ENCODE measurements around the gene CDHR1.
"Not testable (repeated sequence)": the region's sequence is repeated elsewhere in the genome, so short reads cannot be mapped to it uniquely, and the experiment has no call there.

Gene CDHR1

DNA sequence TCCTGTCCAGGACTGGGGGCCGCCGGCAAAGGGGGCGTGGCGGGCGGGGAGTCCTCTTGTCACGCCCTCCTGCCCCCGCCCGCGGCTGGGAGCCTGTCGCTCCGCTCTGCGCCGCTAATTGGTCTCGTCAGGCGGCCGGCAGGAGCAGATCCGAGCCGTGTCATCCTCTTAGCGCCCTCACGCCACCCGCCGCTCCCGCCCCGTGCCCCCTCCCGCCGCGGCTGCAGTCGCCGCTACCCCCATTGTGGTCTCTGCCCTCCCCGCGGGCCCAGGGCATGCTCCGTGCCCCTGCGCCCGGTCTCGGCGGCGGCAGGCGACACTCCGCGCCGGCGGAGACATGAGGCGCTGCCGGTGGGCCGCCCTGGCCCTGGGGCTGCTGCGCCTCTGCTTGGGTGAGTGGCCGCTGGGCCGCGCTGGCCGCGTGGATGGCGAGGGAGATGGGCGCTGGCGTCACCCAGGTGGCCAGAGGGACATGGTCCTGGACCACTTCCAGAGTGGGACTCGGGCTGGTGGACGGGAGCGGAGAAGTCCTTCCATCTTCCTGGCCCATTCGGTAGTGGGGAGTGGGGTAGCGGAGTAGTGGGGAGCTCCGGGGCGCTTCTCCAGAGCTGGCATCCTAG is at the start of gene CDHR1:
Gene CDHR1 (plus strand): TSS at position 114 of the 620 bp plus-strand sequence. CDS start 224 bp downstream, at position 338.
- DNase-seq (ENCODE audit: low read depth in 3 of 3) = peak in 1 of 3 experiments; percentile 34

DNA sequence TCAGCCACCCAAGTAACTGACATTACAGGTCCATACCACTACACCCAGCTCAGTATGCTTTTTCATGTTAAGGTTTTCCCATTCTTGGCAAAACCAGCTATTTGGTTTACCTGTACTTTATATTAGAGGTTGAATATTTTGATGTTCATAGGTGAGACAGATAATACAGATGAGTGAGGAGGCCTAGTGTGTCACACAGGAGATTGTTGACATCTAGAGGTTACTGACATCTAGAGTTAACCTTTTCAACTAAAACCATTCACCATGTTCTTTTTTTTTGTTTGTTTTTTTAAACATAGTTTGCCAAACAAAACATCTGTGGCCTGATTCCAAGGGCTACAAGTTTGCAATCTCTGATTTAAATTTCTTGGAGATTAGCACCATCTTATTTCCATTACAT is 47.0 kb upstream of the CDHR1 start:
- DNase-seq (ENCODE audit: low read depth in 3 of 3) = no peak

DNA sequence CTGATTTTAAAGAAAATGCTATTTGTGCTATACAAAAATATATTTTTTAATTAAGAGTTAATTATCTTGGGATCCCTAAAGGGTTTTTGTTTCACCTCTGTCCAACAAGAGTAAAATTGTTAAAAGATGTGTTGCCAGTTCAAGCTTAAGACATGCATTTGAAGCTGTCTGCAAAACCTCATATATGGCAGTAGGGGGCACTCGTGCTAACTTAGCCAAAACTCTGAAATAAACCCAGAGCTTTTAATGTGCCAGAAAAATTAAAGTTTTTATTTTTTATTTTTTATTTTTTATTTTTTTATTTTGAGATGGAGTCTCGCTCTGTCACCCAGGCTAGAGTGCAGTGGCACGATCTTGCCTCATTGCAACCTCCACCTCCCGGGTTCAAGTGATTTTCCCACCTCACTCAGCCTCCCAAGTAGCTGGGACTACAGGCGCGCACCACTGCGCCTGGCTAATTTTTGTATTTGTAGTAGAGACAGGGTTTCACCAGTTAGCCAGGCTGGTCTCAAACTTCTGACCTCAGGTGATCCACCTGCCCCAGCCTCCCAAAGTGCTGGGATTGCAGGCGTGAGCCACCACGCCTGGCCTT is 46.2 kb upstream of the CDHR1 start:
- not testable (repeated sequence) for DNase-seq (ENCODE audit: low read depth in 3 of 3)

DNA sequence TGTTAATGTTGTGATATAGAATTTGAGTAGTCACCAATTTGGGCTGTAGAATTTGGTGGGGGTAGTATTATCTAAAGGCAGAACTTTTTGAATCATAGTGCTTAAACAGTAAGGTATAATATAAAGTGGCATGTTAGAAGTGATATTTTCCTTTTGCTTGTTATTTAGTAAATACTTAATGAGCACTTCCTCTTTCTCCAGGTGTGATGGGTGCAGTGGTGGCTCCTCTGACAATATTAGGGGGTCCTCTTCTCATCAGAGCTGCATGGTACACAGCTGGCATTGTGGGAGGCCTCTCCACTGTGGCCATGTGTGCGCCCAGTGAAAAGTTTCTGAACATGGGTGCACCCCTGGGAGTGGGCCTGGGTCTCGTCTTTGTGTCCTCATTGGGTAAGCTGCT is 44.5 kb upstream of the CDHR1 start:
- no peak for DNase-seq (ENCODE audit: low read depth in 3 of 3)

DNA sequence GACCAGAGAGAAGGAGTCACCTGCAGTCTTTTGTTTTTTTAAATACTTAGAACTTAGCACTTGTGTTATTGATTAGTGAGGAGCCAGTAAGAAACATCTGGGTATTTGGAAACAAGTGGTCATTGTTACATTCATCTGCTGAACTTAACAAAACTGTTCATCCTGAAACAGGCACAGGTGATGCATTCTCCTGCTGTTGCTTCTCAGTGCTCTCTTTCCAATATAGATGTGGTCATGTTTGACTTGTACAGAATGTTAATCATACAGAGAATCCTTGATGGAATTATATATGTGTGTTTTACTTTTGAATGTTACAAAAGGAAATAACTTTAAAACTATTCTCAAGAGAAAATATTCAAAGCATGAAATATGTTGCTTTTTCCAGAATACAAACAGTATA is 41.6 kb upstream of the CDHR1 start:
- no peak for DNase-seq (ENCODE audit: low read depth in 3 of 3)

DNA sequence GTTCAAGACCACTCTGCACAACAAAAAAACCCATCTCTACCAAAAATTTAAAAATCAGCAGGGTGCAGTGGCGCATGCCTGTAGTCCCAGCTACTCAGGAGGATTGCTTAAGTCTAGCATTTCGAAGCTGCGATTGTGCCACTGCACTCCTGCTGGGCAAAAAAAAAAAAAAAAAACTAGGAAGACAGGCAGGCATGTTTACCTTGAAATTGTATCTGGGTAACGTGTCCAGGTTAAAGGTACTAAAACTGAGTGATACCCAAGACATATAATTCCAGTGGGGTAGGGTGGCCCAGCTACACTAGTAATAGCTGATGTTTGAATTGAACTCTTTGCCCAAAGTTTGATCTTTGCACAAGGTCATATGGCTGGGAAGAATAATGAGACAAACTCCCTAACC is 38.8 kb upstream of the CDHR1 start:
- DNase-seq (ENCODE audit: low read depth in 3 of 3) = no peak

DNA sequence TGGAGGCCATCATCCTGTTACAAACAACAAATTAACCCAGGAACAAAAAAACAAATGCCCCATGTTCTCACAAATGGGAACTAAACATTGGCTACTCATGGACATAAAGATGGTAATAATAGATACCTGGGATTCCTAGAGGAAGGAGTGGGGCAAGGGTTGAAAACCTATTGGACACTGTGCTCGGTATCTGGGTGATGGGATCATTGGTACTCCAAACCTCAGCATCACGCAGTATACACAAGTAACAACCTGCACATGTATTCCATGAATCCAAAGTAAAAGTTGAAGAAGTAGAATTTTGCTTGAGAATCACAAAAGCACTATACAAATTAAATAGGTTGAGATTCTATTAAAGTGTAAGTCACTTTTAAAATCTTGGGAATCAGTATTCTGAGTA is 38.3 kb upstream of the CDHR1 start:
- DNase-seq (ENCODE audit: low read depth in 3 of 3) = no peak

DNA sequence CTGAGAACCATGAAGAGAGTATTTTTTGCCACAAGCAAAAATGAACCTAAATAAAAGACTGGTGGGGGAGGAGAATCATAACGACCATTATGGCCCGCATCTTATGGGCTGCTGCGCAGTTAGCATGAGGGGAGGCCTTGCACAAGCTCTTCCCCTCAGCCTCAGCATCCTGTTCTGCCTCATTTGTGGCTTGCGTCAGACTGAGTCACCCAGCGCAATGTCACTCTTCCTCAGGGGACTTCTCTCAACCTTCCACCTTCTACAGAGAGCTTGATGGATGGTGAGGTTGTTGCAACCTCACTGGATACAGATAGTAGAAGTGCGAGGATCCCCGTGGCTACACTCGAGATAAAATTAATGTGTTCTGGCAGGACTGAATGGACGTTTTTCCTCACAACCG is 37.6 kb upstream of the CDHR1 start:
- DNase-seq (ENCODE audit: low read depth in 3 of 3) = peak in 1 of 3 experiments; percentile 27

DNA sequence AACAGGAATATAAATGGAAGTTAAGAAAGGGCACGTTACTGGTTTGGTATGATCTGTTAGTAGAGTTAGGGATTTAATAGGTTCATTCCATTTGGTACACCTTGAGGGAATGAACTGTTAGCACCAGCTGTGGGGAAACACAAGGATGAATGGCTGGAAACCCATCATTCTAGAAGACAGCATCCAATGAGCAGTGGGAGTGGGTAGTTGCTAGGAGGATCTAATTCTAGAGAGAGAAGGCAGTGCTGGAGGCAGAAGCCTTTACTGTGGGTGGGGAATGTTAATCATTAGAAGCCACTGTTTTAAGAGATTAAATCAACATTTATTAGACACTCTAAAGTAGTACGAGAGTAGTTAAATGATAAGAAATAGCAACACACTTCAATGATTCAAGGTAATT is 36.3 kb upstream of the CDHR1 start:
- no peak for DNase-seq (ENCODE audit: low read depth in 3 of 3)

DNA sequence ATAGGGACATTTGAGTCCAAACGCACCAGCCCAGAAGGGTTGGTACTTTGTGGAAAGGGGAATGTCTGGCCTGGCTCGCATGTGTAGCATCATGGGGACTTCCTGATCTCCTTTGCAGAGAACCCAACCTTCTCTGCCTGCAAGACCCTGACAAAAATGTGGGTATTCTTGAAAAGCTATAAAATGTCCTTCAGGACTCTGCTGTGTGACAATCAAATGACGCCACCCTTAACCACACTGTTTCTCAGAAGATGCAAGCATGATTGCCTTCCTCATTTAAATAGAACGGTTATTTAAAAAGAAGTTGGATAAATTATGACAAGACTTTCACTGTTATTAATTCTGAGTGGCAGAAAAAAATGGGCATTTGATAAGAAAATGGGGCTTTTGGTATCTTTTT is 35.8 kb upstream of the CDHR1 start:
- DNase-seq (ENCODE audit: low read depth in 3 of 3) = no peak

DNA sequence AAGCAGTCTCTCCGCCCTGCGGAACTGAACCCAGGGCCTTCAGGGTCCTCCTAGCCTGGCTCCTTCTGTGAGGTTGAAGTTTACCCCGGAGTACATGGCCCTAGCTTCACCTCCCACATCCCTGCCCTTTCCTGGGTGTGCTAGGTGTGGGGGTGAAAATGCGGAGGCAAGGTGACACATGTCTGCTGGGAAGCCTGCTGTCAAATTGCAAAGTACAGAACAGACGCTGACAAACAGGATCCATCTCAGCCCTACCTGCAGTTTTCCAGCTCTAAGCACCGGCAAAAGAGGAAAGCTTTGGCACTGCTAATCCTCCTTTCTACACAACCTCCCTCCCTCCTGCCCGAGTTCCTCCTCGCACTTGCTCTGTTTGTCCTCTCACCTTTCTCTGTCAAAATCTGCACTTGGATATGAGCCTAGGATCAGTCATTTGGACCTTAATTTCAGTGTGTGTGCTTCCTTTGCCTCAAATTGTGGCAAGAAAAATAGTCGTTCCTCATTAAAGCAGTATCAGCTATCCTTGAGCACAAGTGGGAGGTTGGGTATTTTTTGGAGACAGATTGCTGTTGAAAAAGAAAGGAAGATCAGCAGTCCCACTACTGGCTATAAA is 35.2 kb upstream of the CDHR1 start:
- DNase-seq (ENCODE audit: low read depth in 3 of 3) = no peak

DNA sequence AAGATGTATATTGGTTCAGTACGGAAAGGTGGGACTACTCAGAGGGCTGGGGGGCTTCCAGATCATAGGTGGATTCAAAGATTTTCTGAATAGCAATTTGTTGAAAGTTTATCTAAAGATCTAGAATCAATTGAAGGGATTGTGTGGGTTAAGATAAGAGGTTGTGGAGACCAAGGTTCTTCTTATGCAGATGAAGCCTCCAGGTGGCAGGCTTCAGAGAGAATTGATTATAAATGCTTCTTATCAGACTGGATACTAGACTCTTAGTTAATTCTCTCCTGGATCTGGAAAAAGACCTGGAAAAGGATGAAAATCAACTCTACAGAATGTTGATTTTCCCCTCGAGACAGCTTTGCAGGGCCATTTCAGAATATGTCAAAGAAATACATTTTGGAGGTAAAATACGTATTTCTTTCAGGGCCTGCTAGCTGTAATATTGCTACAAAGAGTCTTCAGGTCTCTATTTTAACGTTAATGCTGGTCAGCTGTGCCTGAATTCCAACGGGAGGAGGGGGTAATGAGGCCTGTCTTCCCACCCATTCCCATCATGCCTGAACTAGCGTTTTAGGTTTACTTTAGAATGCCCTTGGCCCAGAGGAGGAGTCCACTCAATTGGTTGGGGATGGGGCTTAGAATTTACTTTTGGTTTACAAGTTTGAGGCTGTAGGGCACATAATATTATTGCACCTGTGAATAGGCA is 33.5 kb upstream of the CDHR1 start:
- DNase-seq (ENCODE audit: low read depth in 3 of 3) = no peak

DNA sequence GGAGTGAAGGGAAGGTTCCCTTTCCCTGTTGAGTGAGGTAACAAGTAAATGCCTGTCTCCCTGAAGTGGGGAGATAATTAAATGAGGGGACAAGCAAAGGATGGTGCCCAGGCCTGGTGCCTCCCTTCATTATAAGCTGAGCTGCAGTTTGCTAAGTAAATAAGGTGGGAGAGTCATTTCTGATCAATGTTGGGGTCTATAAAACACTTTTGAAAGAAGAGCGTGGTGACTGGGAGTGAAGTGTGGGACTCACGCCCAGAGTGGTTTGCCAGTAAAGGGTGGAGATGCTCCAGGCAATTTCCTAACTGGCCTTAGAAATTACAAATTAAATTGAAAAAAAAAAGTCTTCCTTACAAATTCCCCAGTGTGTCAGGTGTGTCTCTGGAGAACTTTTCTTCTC is 30.3 kb upstream of the CDHR1 start:
- DNase-seq (ENCODE audit: low read depth in 3 of 3) = no peak

DNA sequence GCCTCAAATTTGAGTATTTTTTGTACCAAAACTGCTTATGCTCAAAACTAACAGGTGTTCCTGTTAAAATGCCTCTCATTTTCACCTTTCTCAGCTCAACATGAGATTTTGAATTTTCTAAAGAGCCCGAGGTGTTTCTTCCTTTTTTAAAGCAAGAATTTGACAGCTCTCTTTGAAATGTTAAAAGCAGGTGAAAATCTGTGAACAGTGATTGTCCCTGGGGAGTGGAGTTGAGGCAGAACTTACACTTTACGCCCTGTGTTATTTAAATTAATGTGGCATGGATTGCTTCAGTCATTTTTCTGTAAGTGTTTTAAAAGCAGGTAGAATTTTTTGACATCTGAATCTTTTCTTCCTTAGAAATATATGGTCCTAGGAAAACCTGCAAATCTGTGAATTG is 29.9 kb upstream of the CDHR1 start:
- DNase-seq (ENCODE audit: low read depth in 3 of 3) = no peak

DNA sequence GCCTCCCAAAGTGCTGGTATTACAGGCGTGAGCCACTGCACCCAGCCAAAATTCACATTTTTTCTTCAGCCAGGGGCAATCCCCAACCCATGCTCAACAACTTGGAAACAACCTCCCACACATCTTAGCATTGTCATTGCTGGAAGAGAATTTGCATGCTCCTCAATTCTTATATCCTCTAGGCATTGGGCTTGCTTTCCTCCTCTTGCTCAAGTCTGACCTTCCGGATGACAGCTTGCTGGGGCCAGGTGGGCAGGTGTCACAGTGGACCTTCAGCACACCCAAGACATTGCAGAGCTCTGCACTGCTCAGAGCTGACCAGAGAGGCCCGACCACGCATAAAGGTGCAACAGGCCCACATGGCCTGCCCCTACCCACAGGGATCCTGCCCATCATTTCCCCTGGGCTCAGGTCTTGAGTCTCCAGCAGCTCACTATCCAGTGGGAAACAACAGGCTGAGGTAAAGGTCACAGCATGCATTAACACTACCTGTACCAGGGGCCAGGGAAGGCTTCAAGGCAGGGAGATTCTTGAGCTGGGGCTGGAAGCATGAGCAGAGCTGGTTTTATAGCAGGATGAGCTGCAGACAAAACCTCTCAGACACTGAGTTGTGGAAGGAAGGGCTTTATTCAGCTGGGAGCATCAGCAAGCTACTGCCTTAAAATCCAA is 27.6 kb upstream of the CDHR1 start:
- DNase-seq (ENCODE audit: low read depth in 3 of 3) = no peak

DNA sequence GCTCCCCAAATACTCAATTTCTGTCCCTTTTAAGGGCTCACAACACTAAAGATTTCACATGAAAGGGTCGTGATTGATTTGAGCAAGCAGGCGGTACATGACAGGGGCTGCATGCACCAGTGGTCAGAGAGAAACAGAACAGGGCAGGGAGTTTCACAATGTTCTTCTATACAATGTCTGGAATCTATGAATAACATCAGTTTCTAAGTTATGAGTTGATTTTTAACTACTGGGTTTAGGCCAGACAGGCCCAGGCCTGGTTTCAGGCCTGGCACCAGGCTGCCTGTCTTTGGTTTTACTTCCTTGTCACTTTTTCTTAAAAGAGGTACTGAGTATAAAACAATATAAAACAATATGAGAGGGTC is 27.1 kb upstream of the CDHR1 start:
- not testable (repeated sequence) for DNase-seq (ENCODE audit: low read depth in 3 of 3)

DNA sequence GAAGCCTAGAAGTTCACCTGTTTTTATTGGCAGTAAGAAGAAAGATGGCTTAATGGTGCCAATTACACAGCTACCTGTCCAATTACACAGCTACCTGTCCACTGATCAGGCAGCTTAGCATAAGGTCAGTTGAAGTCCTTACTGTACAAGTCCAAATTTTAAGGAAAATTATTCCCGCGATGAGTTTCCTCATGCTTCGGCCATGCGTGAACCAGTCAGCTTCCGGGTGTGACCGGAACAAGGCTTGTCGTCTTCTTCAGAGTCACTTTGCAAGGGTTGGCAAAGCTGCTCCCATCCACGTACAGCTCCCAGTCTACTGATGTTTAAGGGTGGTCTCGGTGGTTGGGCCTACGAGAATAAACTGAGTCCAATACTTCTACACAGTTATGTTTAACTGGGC is 26.0 kb upstream of the CDHR1 start:
- DNase-seq (ENCODE audit: low read depth in 3 of 3) = not testable (repeated sequence)

DNA sequence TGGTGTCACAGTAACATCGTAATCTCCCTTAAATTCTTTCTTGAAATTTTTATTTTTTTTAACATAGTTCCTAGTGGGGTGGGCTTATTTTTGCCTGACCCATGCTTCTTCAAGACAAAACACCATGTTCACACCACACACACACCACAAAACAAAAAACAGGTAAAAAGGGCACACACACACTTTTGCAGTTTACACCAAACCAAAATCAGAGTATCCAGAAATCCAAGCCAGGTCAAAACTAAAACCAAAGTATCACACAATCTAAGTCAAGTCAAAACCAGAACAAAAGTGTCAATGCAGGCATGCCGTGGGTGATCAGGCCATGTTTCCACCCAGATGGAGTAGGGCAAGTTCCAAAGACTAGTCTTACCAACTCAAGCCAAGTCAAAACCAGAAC is 23.1 kb upstream of the CDHR1 start:
- not testable (repeated sequence) for DNase-seq (ENCODE audit: low read depth in 3 of 3)

DNA sequence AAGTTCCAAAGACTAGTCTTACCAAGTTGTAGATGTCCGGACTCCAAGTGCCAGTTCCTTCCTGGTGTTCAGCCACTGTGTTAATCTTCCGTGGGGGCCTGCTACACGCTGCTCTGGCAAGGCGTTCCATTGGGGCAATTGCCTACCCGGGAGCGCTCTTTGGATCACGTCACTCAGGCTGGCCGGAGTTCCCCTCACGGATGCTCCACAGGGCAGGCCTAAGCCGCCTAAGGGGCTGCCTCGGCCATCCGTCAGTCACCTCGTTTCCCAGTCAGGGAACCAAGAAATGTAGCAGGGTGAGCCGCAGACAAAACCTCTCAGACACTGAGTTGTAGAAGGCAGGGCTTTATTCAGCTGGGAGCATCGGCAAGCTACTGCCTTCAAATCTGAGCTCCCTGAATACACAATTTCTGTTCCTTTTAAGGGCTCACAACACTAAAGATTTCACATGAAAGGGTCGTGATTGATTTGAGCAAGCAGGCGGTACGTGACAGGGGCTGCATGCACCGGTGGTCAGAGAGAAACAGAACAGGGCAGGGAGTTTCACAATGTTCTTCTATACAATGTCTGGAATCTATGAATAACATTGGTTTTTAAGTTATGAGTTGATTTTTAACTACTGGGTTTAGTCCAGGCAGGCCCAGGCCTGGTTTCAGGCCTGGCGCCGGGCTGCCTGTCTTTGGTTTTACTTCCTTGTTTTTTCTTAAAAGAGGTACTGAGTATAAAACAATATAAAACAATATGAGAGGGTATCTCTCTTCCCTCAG is 22.5 kb upstream of the CDHR1 start:
- not testable (repeated sequence) for DNase-seq (ENCODE audit: low read depth in 3 of 3)

DNA sequence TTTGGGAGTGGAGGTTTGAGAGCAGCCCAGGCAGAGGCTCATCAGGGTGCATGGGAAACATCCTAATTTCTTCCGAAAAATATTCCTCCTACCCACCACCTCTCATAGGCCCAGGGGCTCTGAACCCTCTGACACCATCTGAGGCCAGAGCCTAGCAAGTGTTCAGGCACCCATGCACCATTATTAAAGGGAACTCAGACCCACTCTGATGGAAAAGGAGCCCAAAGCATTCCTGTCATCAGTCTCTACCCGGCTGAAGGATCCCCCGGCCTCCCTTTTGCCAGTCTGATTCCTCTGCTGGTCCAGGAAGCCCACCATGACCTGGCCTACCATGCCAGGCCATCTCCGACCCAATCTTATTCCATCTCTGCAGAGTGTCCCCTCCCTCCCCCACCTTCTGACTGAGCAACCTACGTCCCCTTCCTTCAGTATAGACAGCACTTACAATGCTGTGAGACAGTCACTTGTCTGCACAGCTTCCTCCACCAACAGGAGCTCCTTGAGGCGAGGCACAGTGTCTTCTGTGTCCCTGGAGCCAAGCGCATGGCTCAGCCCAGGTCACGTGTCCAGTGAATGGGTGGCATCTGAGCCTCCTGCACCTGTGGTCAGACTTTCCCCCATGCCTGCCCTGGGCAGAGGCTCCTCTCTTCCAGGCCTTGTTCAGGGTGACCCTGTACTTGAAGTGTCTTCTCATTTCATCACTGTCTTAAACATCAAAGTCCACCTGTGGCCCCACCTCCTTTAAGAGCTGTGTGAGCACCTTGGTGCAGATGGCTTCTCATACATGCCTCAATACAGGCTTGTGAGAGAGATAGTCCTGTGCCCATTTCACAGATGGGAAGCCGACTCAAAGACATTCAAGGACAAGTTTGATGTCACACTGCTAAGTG is 21.6 kb upstream of the CDHR1 start:
- no peak for DNase-seq (ENCODE audit: low read depth in 3 of 3)

DNA sequence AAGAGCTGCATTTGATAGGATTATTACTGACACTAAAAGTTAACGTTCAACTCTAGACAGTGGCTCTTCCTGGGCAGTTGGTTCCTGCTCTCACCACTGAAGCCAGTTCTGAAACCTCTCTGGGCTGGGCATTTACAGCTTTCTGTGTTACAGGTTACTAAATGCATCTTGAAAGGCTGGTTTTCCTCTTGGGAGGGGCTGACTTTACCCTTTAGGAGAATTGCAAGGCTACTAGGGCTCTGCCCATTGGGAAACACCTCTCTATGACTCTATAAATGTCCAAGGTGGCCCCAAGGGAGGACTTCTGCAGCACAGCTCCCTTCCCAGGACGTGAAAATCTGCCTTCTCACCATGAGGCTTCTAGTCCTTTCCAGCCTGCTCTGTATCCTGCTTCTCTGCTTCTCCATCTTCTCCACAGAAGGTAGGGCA is 20.8 kb upstream of the CDHR1 start, which contains the start of gene GPR15LG:
Gene GPR15LG (plus strand): TSS at position 301 of the 429 bp plus-strand sequence. CDS start 51 bp downstream, at position 352.
- no peak for DNase-seq (ENCODE audit: low read depth in 3 of 3)

Data from stimulated activated CD4-positive, alpha-beta T cell treated with anti-CD3 and anti-CD28 coated beads, TNF-alpha, amount 100 ng/mL, for 24 hours (primary cell).